Vagina (tissue), 2 donors: ENCODE measurements around the gene MAPKBP1. TPM values are rescaled to one million over a fixed set of nuclear protein-coding genes. Genes with fewer than 3 reads are reported as not detected.

Experiments used
- DNase-seq, 2 donors: peaks; one replicate each; pipeline ENCODE4 v3.0.0-alpha.2; 2017; ENCODE audit errors: extremely low spot score in 2 of 2
- H3K27ac ChIP-seq: fragments of 200-600 bp; sonication (generic); one replicate; pipeline ENCODE4 v1.5.1; 2019
- H3K27me3 ChIP-seq: fragments of 200-600 bp; sonication (generic); one replicate; pipeline ENCODE4 v1.5.1; 2019
- H3K36me3 ChIP-seq, 2 donors: fragments of 200-600 bp; sonication (generic); one replicate each; pipeline ENCODE4 v1.5.1; 2017 to 2019
- H3K4me1 ChIP-seq: fragments of 200-600 bp; sonication (generic); one replicate; pipeline ENCODE4 v1.5.1; 2019
- H3K4me3 ChIP-seq, 2 donors: fragments of 200-600 bp; sonication (generic); 1 replicate in 1 of 2; 2 replicates in 1 of 2; pipeline ENCODE4 v1.5.1; 2016 to 2019
- H3K9me3 ChIP-seq: fragments of 200-600 bp; sonication (generic); one replicate; pipeline ENCODE4 v1.5.1; 2019
- CTCF ChIP-seq, 3 experiments: fragments of 450-650 bp in 2 of 3; fragments of 200-600 bp in 1 of 3; sonication (generic) in 1 of 3; IDR thresholded peaks; one replicate each; pipeline ENCODE4 v1.5.1; 2017 to 2019; ENCODE audit warnings: antibody characterized with exemption in 3 of 3, mild to moderate bottlenecking in 2 of 3, moderate library complexity in 2 of 3
- POLR2A ChIP-seq, 2 donors: fragments of 450-650 bp; IDR thresholded peaks; one replicate each; pipeline ENCODE4 v1.6.1; 2017; ENCODE audit warnings: antibody characterized with exemption in 2 of 2, mild to moderate bottlenecking in 2 of 2, moderate library complexity in 2 of 2
- POLR2AphosphoS5 ChIP-seq, 2 donors: sonication (generic); formaldehyde crosslinking; IDR thresholded peaks; one replicate each; pipeline ENCODE4 v1.9.0; 2017; ENCODE audit warnings: antibody characterized with exemption in 2 of 2, mild to moderate bottlenecking in 2 of 2, low read depth in 1 of 2; ENCODE audit not compliant: insufficient read depth in 1 of 2
- intact Hi-C: fragments of 100-400 bp; cut with DNase I; formaldehyde crosslinking; loops from one replicate; pipeline ENCODE4 v1.15.1; 2023
- total RNA-seq: library from RNA; depleted of rRNA; stranded (reverse); fragments of >200 nt; gene quantifications from one replicate; pipeline ENCODE4 v1.2.3, GENCODE V29; 2016

Gene MAPKBP1
- total RNA-seq, 1 donor from 2014 or later = 35.8 TPM

- Histone ChIP-seq H3K4me1 (peaks cover 69% of the 10 kb centered on the region), H3K9me3 (no peaks in the 10 kb centered on the region), H3K36me3 (no peaks in the 10 kb centered on the region), H3K4me3 (no peak overlapping the region), H3K27ac (peak overlapping the region; percentile 60), H3K27me3 (no peaks in the 10 kb centered on the region)
- intact Hi-C loops = no loop called here
- DNase-seq = no peak
- peak in 1 of 2 donors; percentile 11 for TF ChIP-seq POLR2AphosphoS5 (IDR thresholded peaks at IDR 0.05; ENCODE audit: insufficient read depth in 1 of 2, low read depth in 1 of 2)
- no peak for TF ChIP-seq CTCF (IDR thresholded peaks at IDR 0.05)
- no peak for TF ChIP-seq POLR2A (IDR thresholded peaks at IDR 0.05)
Observed at GRCh38 chr15:41790756-41791546, 16.7 kb downstream of the MAPKBP1 start.

DNA sequence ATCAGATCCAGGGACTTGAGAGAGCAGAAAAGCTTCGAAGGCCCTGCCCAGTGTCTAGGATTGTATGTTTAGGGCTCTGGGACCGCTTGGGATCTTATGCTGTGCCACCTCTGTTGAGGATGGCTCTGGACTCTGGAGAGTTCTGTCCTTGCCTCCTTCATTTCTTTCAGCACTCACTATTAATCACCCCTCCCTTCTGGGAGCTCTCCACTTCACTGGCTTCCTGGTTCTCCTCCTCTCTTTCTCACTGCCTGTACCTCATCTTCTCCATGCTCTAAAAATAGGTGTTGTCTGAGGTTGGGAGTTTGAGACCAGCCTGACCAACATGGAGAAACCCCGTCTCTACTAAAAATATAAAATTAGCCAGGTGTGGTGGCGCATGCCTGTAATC, 17.3 kb downstream of the MAPKBP1 start:
- peak overlapping the region; percentile 60 for H3K27ac ChIP-seq
- no peak overlapping the region for H3K4me3 ChIP-seq
- peaks cover 75% of the 10 kb centered on the region for H3K4me1 ChIP-seq
- no peak for DNase-seq
- no peaks in the 10 kb centered on the region for H3K9me3 ChIP-seq
- intact Hi-C loops = no loop called here
- TF ChIP-seq CTCF (IDR thresholded peaks at IDR 0.05) = no peak
- TF ChIP-seq POLR2AphosphoS5 (IDR thresholded peaks at IDR 0.05; ENCODE audit: insufficient read depth in 1 of 2, low read depth in 1 of 2) = no peak
- TF ChIP-seq POLR2A (IDR thresholded peaks at IDR 0.05) = no peak
- H3K36me3 ChIP-seq = no peaks in the 10 kb centered on the region
- no peaks in the 10 kb centered on the region for H3K27me3 ChIP-seq

- Histone ChIP-seq H3K4me3 (no peak overlapping the region), H3K27me3 (no peaks in the 10 kb centered on the region), H3K4me1 (peaks cover 81% of the 10 kb centered on the region), H3K36me3 (no peaks in the 10 kb centered on the region), H3K27ac (peak overlapping the region; percentile 60), H3K9me3 (no peaks in the 10 kb centered on the region)
- TF ChIP-seq CTCF (IDR thresholded peaks at IDR 0.05) = no peak
- no peak for TF ChIP-seq POLR2AphosphoS5 (IDR thresholded peaks at IDR 0.05; ENCODE audit: insufficient read depth in 1 of 2, low read depth in 1 of 2)
- TF ChIP-seq POLR2A (IDR thresholded peaks at IDR 0.05) = no peak
- DNase-seq = no peak
- intact Hi-C loops = no loop called here
Observed at GRCh38 chr15:41792000-41792637, 17.8 kb downstream of the MAPKBP1 start.

GRCh38 chr15:41794081-41794480, 19.8 kb downstream of the MAPKBP1 start:
- no peak overlapping the region for H3K4me3 ChIP-seq
- H3K27ac ChIP-seq = peak overlapping the region; percentile 42

More at GRCh38 chr15:41794081-41794480, 19.8 kb downstream of the MAPKBP1 start:
- TF ChIP-seq CTCF (IDR thresholded peaks at IDR 0.05) (no peak), POLR2AphosphoS5 (IDR thresholded peaks at IDR 0.05; ENCODE audit: insufficient read depth in 1 of 2, low read depth in 1 of 2) (no peak), POLR2A (IDR thresholded peaks at IDR 0.05) (no peak)
- Histone ChIP-seq H3K9me3 (no peaks in the 10 kb centered on the region), H3K27me3 (no peaks in the 10 kb centered on the region), H3K36me3 (no peaks in the 10 kb centered on the region), H3K4me1 (peaks cover 89% of the 10 kb centered on the region)
- intact Hi-C loops = no loop called here
- DNase-seq = no peak
